Prostate gland (tissue), 2 donors: ENCODE data around the gene BCL11B. TPM values are rescaled to one million over a fixed set of nuclear protein-coding genes. Genes with fewer than 3 reads are reported as not detected.
A peak's percentile ranks its signal among the peaks of the same experiment; 100 is the strongest.

Source experiments
- DNase-seq: peaks from one replicate; pipeline ENCODE4 v3.0.0-alpha.2; 2019; ENCODE audit warnings: low spot score
- H3K27ac ChIP-seq, 2 donors: fragments of 200-600 bp; sonication (generic); 2 replicates each; pipeline ENCODE4 v1.5.1; 2017 to 2019
- H3K27me3 ChIP-seq: fragments of 200-600 bp; sonication (generic); replicated peaks from 2 replicates; pipeline ENCODE4 v1.5.1; 2019; ENCODE audit not compliant: insufficient read depth
- H3K36me3 ChIP-seq, 2 donors: fragments of 200-600 bp; sonication (generic); 1 replicate in 1 of 2; 2 replicates in 1 of 2; pipeline versions ENCODE4 v1.5.1 to v1.8.1; 2017 to 2019
- H3K4me1 ChIP-seq: fragments of 200-600 bp; sonication (generic); replicated peaks from 2 replicates; pipeline ENCODE4 v1.5.1; 2019
- H3K4me3 ChIP-seq, 2 donors: fragments of 200-600 bp; sonication (generic); 2 replicates each; pipeline ENCODE4 v1.5.1; 2017 to 2019
- H3K9me3 ChIP-seq: fragments of 200-600 bp; sonication (generic); 2 replicates; pipeline ENCODE4 v1.5.1; 2017
- POLR2A ChIP-seq: fragments of 450-650 bp; IDR thresholded peaks from one replicate; pipeline ENCODE4 v1.6.1; 2016; ENCODE audit warnings: antibody characterized with exemption, mild to moderate bottlenecking
- POLR2AphosphoS5 ChIP-seq: sonication (generic); formaldehyde crosslinking; IDR thresholded peaks from one replicate; pipeline ENCODE4 v1.6.1; 2017; ENCODE audit warnings: antibody characterized with exemption
- WGBS: methylation state at CpG from one replicate; pipeline ENCODE4 v1.1.5; 2018; 5-methylcytosine and 5-hydroxymethylcytosine counted together
- intact Hi-C: fragments of 100-400 bp; cut with DNase I; formaldehyde crosslinking; loops from one replicate; pipeline ENCODE4 v1.14.2; 2022
- total RNA-seq, 2 donors: library from RNA; depleted of rRNA; stranded (reverse); fragments of >200 nt; gene quantifications; one replicate each; pipeline ENCODE4 v1.1.0, GENCODE V29; 2016
- TF ChIP-seq, protein P1 (sequence below), 4 experiments: fragments of 200-600 bp in 2 of 4; fragments of 450-650 bp in 2 of 4; sonication (generic) in 2 of 4; IDR thresholded peaks; 1 replicate in 3 of 4; 2 replicates in 1 of 4; pipeline ENCODE4 v1.5.1; 2016 to 2019; ENCODE audit warnings: antibody characterized with exemption in 4 of 4, mild to moderate bottlenecking in 2 of 4, moderate library complexity in 2 of 4

BCL11B gene
- total RNA-seq, 2 donors from 2014 or later = 2.8 to 5.4 TPM

- WGBS = 98% methylated on average over 5 of the region's 5 CpGs
These were observed 136.0 kb downstream of the BCL11B start for GRCh38 chr14:99136047-99136400.

GRCh38 chr14:99134516-99135046 lies 137.4 kb downstream of the BCL11B start:
- intact Hi-C loops = no loop called here
- Histone ChIP-seq H3K27me3 (no peaks in the 10 kb centered on the region), H3K4me1 (no peaks in the 10 kb centered on the region), H3K9me3 (no peaks in the 10 kb centered on the region), H3K27ac (no peak overlapping the region), H3K36me3 (no peaks in the 10 kb centered on the region), H3K4me3 (no peak overlapping the region)
- WGBS = 94% methylated on average over 8 of the region's 8 CpGs
- no peak for DNase-seq
- TF ChIP-seq POLR2A (no peak), POLR2AphosphoS5 (no peak)
- TF ChIP-seq, protein P1, sequence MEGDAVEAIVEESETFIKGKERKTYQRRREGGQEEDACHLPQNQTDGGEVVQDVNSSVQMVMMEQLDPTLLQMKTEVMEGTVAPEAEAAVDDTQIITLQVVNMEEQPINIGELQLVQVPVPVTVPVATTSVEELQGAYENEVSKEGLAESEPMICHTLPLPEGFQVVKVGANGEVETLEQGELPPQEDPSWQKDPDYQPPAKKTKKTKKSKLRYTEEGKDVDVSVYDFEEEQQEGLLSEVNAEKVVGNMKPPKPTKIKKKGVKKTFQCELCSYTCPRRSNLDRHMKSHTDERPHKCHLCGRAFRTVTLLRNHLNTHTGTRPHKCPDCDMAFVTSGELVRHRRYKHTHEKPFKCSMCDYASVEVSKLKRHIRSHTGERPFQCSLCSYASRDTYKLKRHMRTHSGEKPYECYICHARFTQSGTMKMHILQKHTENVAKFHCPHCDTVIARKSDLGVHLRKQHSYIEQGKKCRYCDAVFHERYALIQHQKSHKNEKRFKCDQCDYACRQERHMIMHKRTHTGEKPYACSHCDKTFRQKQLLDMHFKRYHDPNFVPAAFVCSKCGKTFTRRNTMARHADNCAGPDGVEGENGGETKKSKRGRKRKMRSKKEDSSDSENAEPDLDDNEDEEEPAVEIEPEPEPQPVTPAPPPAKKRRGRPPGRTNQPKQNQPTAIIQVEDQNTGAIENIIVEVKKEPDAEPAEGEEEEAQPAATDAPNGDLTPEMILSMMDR (IDR thresholded peaks at IDR 0.05) = no peak

More at GRCh38 chr14:99136047-99136400, 136.0 kb downstream of the BCL11B start:
- Histone ChIP-seq H3K4me3 (no peak overlapping the region), H3K27ac (no peak overlapping the region), H3K9me3 (no peaks in the 10 kb centered on the region), H3K27me3 (no peaks in the 10 kb centered on the region), H3K36me3 (no peaks in the 10 kb centered on the region), H3K4me1 (no peaks in the 10 kb centered on the region)
- intact Hi-C loops = no loop called here
- no peak for DNase-seq
- no peak for TF ChIP-seq POLR2A
- TF ChIP-seq POLR2AphosphoS5 = no peak
- TF ChIP-seq, protein P1 (IDR thresholded peaks at IDR 0.05) = no peak

- peak; percentile 49 for DNase-seq
- intact Hi-C loops = no loop called here
- Histone ChIP-seq H3K9me3 (no peaks in the 10 kb centered on the region), H3K4me1 (no peaks in the 10 kb centered on the region), H3K36me3 (no peaks in the 10 kb centered on the region), H3K4me3 (no peak overlapping the region), H3K27me3 (no peaks in the 10 kb centered on the region), H3K27ac (no peak overlapping the region)
- TF ChIP-seq, protein P1 (IDR thresholded peaks at IDR 0.05) = no peak
- TF ChIP-seq POLR2AphosphoS5 (peak; percentile 38), POLR2A (no peak)
- WGBS = 29% methylated on average over 16 of the region's 16 CpGs
These were observed 138.1 kb downstream of the BCL11B start for GRCh38 chr14:99133636-99134515.

DNA sequence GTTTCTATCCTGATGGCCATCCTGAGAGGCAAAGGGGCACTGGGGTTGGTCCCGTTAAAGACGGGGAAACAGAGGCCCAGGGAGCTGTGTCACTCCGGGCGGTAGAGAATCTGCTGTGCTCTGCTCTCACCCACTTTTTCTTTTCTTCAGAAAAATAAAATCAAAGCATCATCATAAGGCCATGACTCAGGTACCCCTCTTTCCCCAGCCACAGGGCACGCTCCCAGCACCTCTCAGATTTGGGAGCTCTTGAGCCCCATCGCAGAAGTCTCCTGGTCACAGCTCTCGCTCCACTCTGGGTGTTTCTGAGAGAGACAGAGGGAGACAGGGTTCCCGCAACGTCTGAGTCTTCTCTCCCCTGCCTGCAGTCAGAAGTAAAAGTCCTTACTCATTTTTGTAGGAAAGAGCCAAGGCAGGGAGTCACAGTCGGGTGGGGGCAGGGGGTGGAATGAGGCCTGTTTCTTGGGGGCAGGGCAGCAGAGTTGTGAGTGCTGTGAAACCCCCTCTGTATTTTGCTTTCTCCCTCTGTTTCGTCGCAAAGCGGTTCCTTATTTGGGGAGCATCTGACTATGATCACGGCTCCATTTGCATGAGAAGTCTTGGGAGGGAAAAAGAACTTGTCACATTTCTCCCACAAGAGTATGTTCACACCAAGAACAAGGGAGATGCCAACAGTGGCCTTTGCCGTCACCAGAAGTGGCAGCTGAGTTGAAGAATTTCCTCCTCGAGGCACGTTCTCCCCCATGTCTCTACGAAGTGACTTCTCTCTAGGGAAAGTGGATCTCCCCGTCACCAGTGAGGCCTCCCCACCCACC lies 139.0 kb downstream of the BCL11B start:
- H3K9me3 ChIP-seq = no peaks in the 10 kb centered on the region
- no peak overlapping the region for H3K27ac ChIP-seq
- DNase-seq = peak; percentile 3
- no peaks in the 10 kb centered on the region for H3K4me1 ChIP-seq
- 65% methylated on average over 19 of the region's 19 CpGs for WGBS
- no peaks in the 10 kb centered on the region for H3K36me3 ChIP-seq
- no peaks in the 10 kb centered on the region for H3K27me3 ChIP-seq
- intact Hi-C loops = no loop called here
- TF ChIP-seq POLR2A (no peak), POLR2AphosphoS5 (no peak)
- TF ChIP-seq, protein P1 (IDR thresholded peaks at IDR 0.05) = no peak
- H3K4me3 ChIP-seq = no peak overlapping the region
